A549 treated with CpdA at 1 μM for 4 hours (cell line): Measurements from ENCODE around the gene SPATA31A5. TPM values are rescaled to one million over a fixed set of nuclear protein-coding genes. Genes with fewer than 3 reads are reported as not detected.

Experiments
- total RNA-seq: library from RNA; stranded (reverse); fragments of 200-300 nt; extraction: Qiagen RNA extraction; gene quantifications from 5 replicates; pipeline ENCODE4 v1.2.3, GENCODE V29; 2022; ENCODE audit warnings: low read depth

Gene SPATA31A5
- total RNA-seq = not detected in 5 replicates

GRCh38 chr9:60914107-60914506 is at the start of gene SPATA31A5:
Gene SPATA31A5 (plus strand): TSS chr9:60914407. CDS start chr9:60914436, 29 bp downstream.

